Measurements from ENCODE around the gene CCDC177.

GRCh38 chr14:69587389-69587788 is 12.7 kb upstream of the CCDC177 start:
- TF ChIP-seq EZH2 (IDR thresholded peaks at IDR 0.05; ENCODE audit: insufficient read depth, poor library complexity, severe bottlenecking) (no peak), EZH2phosphoT487 (IDR thresholded peaks at IDR 0.05; ENCODE audit: insufficient read depth, low read depth) (no peak)
